NCI-H2107 (cell line): Measurements from ENCODE around the gene DET1.

Experiments
- DNase-seq: peaks from one replicate; lab custom pipeline; 2025; lab: John Stamatoyannopoulos, UW

The DET1 gene

GRCh38 chr15:88467073-88467934 lies 79.2 kb downstream of the DET1 start, which contains the start of the genes MRPL46 and MRPS11:
MRPL46 (minus strand) TSS chr15:88467388; CDS start chr15:88467377, 11 bp downstream.
MRPS11 (plus strand) TSS chr15:88467708; CDS start chr15:88467718, 10 bp downstream.
- DNase-seq: peak; percentile 41

GRCh38 chr15:88465633-88466224 lies 80.8 kb downstream of the DET1 start:
- DNase-seq: no peak

GRCh38 chr15:88463870-88464532 lies 82.5 kb downstream of the DET1 start:
- no peak for DNase-seq
